Vagina (tissue), 2 donors: ENCODE results near the gene GGTLC1. TPM values are rescaled to one million over a fixed set of nuclear protein-coding genes. Genes with fewer than 3 reads are reported as not detected.

Experiments used
- DNase-seq, 2 donors: peaks; one replicate each; pipeline ENCODE4 v3.0.0-alpha.2; 2017; ENCODE audit errors: extremely low spot score in 2 of 2
- H3K27ac ChIP-seq: fragments of 200-600 bp; sonication (generic); one replicate; pipeline ENCODE4 v1.5.1; 2019
- H3K27me3 ChIP-seq: fragments of 200-600 bp; sonication (generic); one replicate; pipeline ENCODE4 v1.5.1; 2019
- H3K36me3 ChIP-seq, 2 donors: fragments of 200-600 bp; sonication (generic); one replicate each; pipeline ENCODE4 v1.5.1; 2017 to 2019
- H3K4me1 ChIP-seq: fragments of 200-600 bp; sonication (generic); one replicate; pipeline ENCODE4 v1.5.1; 2019
- H3K4me3 ChIP-seq, 2 donors: fragments of 200-600 bp; sonication (generic); 1 replicate in 1 of 2; 2 replicates in 1 of 2; pipeline ENCODE4 v1.5.1; 2016 to 2019
- H3K9me3 ChIP-seq: fragments of 200-600 bp; sonication (generic); one replicate; pipeline ENCODE4 v1.5.1; 2019
- POLR2A ChIP-seq, 2 donors: fragments of 450-650 bp; IDR thresholded peaks; one replicate each; pipeline ENCODE4 v1.6.1; 2017; ENCODE audit warnings: antibody characterized with exemption in 2 of 2, mild to moderate bottlenecking in 2 of 2, moderate library complexity in 2 of 2
- POLR2AphosphoS5 ChIP-seq, 2 donors: sonication (generic); formaldehyde crosslinking; IDR thresholded peaks; one replicate each; pipeline ENCODE4 v1.9.0; 2017; ENCODE audit warnings: antibody characterized with exemption in 2 of 2, mild to moderate bottlenecking in 2 of 2, low read depth in 1 of 2; ENCODE audit not compliant: insufficient read depth in 1 of 2
- intact Hi-C: fragments of 100-400 bp; cut with DNase I; formaldehyde crosslinking; loops from one replicate; pipeline ENCODE4 v1.15.1; 2023
- total RNA-seq: library from RNA; depleted of rRNA; stranded (reverse); fragments of >200 nt; gene quantifications from one replicate; pipeline ENCODE4 v1.2.3, GENCODE V29; 2016
- TF ChIP-seq, protein P1 (sequence below), 3 experiments: fragments of 450-650 bp in 2 of 3; fragments of 200-600 bp in 1 of 3; sonication (generic) in 1 of 3; IDR thresholded peaks; one replicate each; pipeline ENCODE4 v1.5.1; 2017 to 2019; ENCODE audit warnings: antibody characterized with exemption in 3 of 3, mild to moderate bottlenecking in 2 of 3, moderate library complexity in 2 of 3

GGTLC1 gene
- total RNA-seq, 1 donor from 2014 or later, result not detected

DNA sequence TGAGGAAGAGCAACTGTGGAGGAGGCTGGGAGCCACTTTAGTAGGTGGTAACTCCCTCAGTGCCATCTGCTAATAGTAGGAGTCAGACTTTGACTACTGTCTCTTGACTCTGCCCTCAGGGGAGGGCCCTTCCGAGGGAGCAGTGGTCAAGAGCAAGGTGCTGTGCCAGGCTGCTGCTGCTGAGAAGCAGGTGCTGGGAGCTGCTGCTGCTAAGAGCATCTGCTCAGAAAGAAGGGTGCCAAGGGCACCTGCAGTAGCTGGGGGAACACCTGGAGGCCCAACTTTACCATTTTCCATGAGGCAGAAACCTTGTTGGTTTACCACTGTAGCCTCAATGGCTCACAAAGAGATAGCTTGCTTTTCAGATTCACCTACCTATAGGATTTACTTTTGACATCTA, 18.5 kb downstream of the GGTLC1 start:
- Histone ChIP-seq H3K4me1 (no peaks in the 10 kb centered on the region), H3K9me3 (no peaks in the 10 kb centered on the region), H3K4me3 (no peak overlapping the region), H3K27ac (no peak overlapping the region), H3K36me3 (no peaks in the 10 kb centered on the region), H3K27me3 (no peaks in the 10 kb centered on the region)
- TF ChIP-seq POLR2AphosphoS5 (IDR thresholded peaks at IDR 0.05; ENCODE audit: insufficient read depth in 1 of 2, low read depth in 1 of 2) (no peak), POLR2A (IDR thresholded peaks at IDR 0.05) (no peak)
- TF ChIP-seq, protein P1, sequence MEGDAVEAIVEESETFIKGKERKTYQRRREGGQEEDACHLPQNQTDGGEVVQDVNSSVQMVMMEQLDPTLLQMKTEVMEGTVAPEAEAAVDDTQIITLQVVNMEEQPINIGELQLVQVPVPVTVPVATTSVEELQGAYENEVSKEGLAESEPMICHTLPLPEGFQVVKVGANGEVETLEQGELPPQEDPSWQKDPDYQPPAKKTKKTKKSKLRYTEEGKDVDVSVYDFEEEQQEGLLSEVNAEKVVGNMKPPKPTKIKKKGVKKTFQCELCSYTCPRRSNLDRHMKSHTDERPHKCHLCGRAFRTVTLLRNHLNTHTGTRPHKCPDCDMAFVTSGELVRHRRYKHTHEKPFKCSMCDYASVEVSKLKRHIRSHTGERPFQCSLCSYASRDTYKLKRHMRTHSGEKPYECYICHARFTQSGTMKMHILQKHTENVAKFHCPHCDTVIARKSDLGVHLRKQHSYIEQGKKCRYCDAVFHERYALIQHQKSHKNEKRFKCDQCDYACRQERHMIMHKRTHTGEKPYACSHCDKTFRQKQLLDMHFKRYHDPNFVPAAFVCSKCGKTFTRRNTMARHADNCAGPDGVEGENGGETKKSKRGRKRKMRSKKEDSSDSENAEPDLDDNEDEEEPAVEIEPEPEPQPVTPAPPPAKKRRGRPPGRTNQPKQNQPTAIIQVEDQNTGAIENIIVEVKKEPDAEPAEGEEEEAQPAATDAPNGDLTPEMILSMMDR (IDR thresholded peaks at IDR 0.05), result no peak
- DNase-seq, result no peak
- intact Hi-C loops, result no loop called here

DNA sequence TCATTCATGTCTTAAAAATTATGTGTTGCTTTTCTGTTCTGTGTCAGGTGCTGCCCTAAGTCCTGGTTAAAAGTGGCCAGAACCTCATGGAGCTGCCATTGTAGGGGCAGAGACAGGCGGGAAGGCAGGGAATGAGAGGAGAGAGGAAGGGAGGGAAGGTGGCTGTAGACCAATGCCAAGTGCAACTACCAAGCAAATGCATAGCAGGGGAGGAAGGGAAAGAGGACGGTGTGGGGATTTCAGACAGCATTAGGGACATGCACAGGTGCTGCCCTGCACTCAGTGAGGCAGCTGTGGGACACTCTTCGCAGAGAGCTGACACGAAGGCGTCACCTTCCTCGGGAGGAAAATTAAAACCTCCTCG, 21.0 kb downstream of the GGTLC1 start:
- TF ChIP-seq POLR2A (IDR thresholded peaks at IDR 0.05), result no peak
- TF ChIP-seq POLR2AphosphoS5 (IDR thresholded peaks at IDR 0.05; ENCODE audit: insufficient read depth in 1 of 2, low read depth in 1 of 2), result no peak
- TF ChIP-seq, protein P1 (IDR thresholded peaks at IDR 0.05), result no peak
- Histone ChIP-seq H3K4me3 (no peak overlapping the region), H3K27me3 (no peaks in the 10 kb centered on the region), H3K9me3 (no peaks in the 10 kb centered on the region), H3K27ac (no peak overlapping the region), H3K4me1 (no peaks in the 10 kb centered on the region), H3K36me3 (no peaks in the 10 kb centered on the region)
- no peak for DNase-seq
- intact Hi-C loops, result no loop called here

DNA sequence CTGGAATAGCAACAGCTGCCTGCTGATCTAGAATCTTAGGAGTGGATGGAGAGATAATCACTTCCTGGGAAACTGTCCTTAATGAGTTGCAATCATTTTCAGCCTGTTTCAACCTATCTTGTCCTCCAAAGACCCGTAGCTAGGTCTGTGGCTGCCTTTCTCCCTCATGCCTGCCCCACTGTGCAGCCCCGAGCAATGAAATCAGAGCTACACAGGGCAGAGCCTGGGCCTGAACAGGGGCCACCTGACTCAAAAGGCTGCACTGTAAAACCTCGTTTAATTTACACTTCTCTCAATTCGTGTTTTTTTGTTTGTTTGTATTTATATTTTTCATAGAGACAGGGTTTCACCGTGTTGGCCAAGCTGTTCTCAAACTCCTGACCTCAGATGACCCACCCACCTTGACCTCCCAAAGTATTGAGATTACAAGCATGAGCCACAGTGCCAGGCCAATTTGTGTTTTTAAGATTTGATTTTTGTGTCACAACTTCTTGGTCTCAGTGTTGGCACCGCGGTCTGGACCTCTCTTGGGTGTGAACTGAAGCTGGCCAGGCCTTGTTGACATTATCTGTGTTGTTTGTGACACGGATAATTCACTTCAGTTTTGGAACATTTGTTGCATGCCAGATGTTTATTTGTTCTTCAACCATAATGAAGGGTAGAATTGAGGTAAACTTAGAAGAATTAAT, 21.5 kb downstream of the GGTLC1 start:
- Histone ChIP-seq H3K4me3 (no peak overlapping the region), H3K36me3 (no peaks in the 10 kb centered on the region), H3K4me1 (no peaks in the 10 kb centered on the region), H3K27me3 (no peaks in the 10 kb centered on the region), H3K27ac (no peak overlapping the region), H3K9me3 (no peaks in the 10 kb centered on the region)
- TF ChIP-seq POLR2A (IDR thresholded peaks at IDR 0.05) (no peak), POLR2AphosphoS5 (IDR thresholded peaks at IDR 0.05; ENCODE audit: insufficient read depth in 1 of 2, low read depth in 1 of 2) (no peak)
- TF ChIP-seq, protein P1 (IDR thresholded peaks at IDR 0.05), result no peak
- intact Hi-C loops, result no loop called here
- DNase-seq, result no peak

DNA sequence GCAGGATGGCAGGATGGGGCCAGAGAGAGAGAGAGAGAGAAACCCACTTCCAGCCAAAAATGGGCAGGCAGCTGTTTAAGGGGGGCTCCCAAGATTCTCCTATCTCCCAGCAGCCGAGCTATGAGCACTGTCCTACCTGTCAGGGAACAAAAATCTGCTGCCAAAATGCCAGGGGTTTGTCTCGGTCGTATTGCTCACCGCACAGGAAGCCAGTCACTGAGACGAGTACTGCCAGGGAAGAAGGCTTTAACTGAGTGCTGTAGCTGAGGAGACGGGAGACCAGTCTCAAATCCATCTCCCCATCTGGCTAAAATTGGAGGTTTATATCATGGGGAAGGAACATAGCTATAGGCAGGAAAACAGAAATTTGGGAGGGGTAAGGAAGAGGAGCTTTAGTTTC, 22.3 kb downstream of the GGTLC1 start:
- Histone ChIP-seq H3K9me3 (no peaks in the 10 kb centered on the region), H3K4me1 (no peaks in the 10 kb centered on the region), H3K27me3 (no peaks in the 10 kb centered on the region), H3K36me3 (no peaks in the 10 kb centered on the region), H3K27ac (no peak overlapping the region), H3K4me3 (no peak overlapping the region)
- TF ChIP-seq POLR2A (IDR thresholded peaks at IDR 0.05) (no peak), POLR2AphosphoS5 (IDR thresholded peaks at IDR 0.05; ENCODE audit: insufficient read depth in 1 of 2, low read depth in 1 of 2) (no peak)
- TF ChIP-seq, protein P1 (IDR thresholded peaks at IDR 0.05), result no peak
- intact Hi-C loops, result no loop called here
- DNase-seq, result no peak

DNA sequence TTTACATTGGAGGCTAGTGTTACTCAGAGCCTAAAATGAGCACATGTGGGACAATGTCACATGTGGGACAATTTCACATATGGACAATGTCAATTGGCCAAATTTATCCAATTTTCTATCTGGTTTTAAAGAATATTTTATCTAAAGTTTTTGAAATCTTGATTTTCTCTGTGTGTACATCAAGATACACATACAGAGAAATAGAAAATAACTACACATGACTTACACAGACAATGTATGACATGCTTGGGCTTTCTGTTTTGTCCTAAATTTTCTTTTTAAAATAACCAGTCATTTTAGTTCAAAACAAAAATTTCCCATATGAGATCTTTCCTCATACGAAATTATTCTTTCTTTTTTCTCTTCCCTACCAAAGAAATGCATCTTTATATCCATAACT, 24.6 kb downstream of the GGTLC1 start:
- DNase-seq, result no peak
- H3K9me3 ChIP-seq, result no peaks in the 10 kb centered on the region
- TF ChIP-seq, protein P1 (IDR thresholded peaks at IDR 0.05), result no peak
- TF ChIP-seq POLR2A (IDR thresholded peaks at IDR 0.05), result no peak
- no peak overlapping the region for H3K4me3 ChIP-seq
- no peaks in the 10 kb centered on the region for H3K27me3 ChIP-seq
- H3K36me3 ChIP-seq, result no peaks in the 10 kb centered on the region
- H3K4me1 ChIP-seq, result no peaks in the 10 kb centered on the region
- no peak overlapping the region for H3K27ac ChIP-seq
- intact Hi-C loops, result no loop called here
